ENCODE measurements around the gene RAB3D.

Gene RAB3D

DNA sequence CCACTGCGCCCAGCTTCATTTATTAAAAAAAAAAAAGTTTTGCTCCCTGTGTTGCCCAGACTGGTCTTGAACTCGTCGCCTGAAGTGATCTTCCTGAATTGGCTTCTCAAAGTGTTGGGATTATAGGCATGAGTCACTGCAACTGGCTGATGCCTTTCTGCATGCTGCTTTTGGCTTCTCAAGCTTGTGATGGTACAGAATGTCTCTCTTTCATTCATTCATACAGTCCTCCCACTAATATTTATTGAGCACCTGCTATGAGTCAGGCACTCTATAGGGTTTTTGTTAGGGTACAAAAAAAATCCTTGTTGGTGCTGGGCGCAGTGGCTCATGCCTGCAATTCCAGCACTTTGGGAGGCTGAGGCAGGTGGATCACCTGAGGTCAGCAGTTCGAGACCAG lies 34.5 kb downstream of the RAB3D start:
- Histone ChIP-seq H3K27me3 (no peaks in the 10 kb centered on the region), H3K36me3 (no peaks in the 10 kb centered on the region), H3K9me3 (no peaks in the 10 kb centered on the region), H3K4me1 (no peaks in the 10 kb centered on the region), H3K27ac (no peak overlapping the region), H3K9ac (no peak overlapping the region), H4K20me1 (no peaks in the 10 kb centered on the region), H3K4me2 (no peak overlapping the region), H3K4me3 (no peak overlapping the region)
- no peak for TF ChIP-seq Cebpa-rat (IDR thresholded peaks at IDR 0.05)

GRCh38 chr19:11300811-11301120 lies 38.7 kb downstream of the RAB3D start:
- Histone ChIP-seq H4K20me1 (no peaks in the 10 kb centered on the region), H3K36me3 (no peaks in the 10 kb centered on the region), H3K27ac (no peak overlapping the region), H3K27me3 (no peaks in the 10 kb centered on the region), H3K4me3 (no peak overlapping the region), H3K9ac (no peak overlapping the region), H3K4me2 (no peak overlapping the region), H3K9me3 (no peaks in the 10 kb centered on the region), H3K4me1 (no peaks in the 10 kb centered on the region)
- TF ChIP-seq Cebpa-rat (IDR thresholded peaks at IDR 0.05), result no peak

- Histone ChIP-seq H3K4me2 (no peak overlapping the region), H3K9me3 (no peaks in the 10 kb centered on the region), H3K27me3 (no peaks in the 10 kb centered on the region), H3K36me3 (no peaks in the 10 kb centered on the region), H3K4me1 (no peaks in the 10 kb centered on the region), H4K20me1 (no peaks in the 10 kb centered on the region), H3K27ac (no peak overlapping the region), H3K9ac (no peak overlapping the region), H3K4me3 (no peak overlapping the region)
- TF ChIP-seq Cebpa-rat (IDR thresholded peaks at IDR 0.05), result no peak
These were observed 39.3 kb downstream of the RAB3D start for GRCh38 chr19:11299946-11300810.

GRCh38 chr19:11296264-11296663 lies 43.2 kb downstream of the RAB3D start:
- no peak for TF ChIP-seq Cebpa-rat (IDR thresholded peaks at IDR 0.05)
- no peak overlapping the region for H3K27ac ChIP-seq
- H3K36me3 ChIP-seq, result no peaks in the 10 kb centered on the region
- no peaks in the 10 kb centered on the region for H3K9me3 ChIP-seq
- no peak overlapping the region for H3K9ac ChIP-seq
- no peaks in the 10 kb centered on the region for H3K27me3 ChIP-seq
- no peak overlapping the region for H3K4me2 ChIP-seq
- H4K20me1 ChIP-seq, result no peaks in the 10 kb centered on the region
- no peak overlapping the region for H3K4me3 ChIP-seq
- peaks cover 5% of the 10 kb centered on the region; the same call in 1 of the 2 replicates for H3K4me1 ChIP-seq

GRCh38 chr19:11295665-11296245 lies 43.7 kb downstream of the RAB3D start, which contains the start of gene TSPAN16:
Gene TSPAN16 (plus strand): TSS chr19:11296160. CDS start chr19:11296298, 138 bp downstream.
- Histone ChIP-seq H3K36me3 (no peaks in the 10 kb centered on the region), H3K9me3 (no peaks in the 10 kb centered on the region), H3K4me3 (no peak within 1 kb of the TSS), H3K27me3 (no peaks in the 10 kb centered on the region), H3K4me1 (peaks cover 5% of the 10 kb centered on the region; the same call in 1 of the 2 replicates), H4K20me1 (no peaks in the 10 kb centered on the region), H3K4me2 (no peak within 1 kb of the TSS), H3K9ac (no peak within 1 kb of the TSS), H3K27ac (no peak within 1 kb of the TSS)
- TF ChIP-seq Cebpa-rat (IDR thresholded peaks at IDR 0.05), result no peak

GRCh38 chr19:11295180-11295579 lies 44.3 kb downstream of the RAB3D start:
- no peak overlapping the region for H3K4me3 ChIP-seq
- peaks cover 5% of the 10 kb centered on the region; the same call in 1 of the 2 replicates for H3K4me1 ChIP-seq
- H3K36me3 ChIP-seq, result no peaks in the 10 kb centered on the region
- H3K27ac ChIP-seq, result no peak overlapping the region
- no peak overlapping the region for H3K4me2 ChIP-seq
- no peak for TF ChIP-seq Cebpa-rat (IDR thresholded peaks at IDR 0.05)
- H3K9ac ChIP-seq, result no peak overlapping the region
- no peaks in the 10 kb centered on the region for H4K20me1 ChIP-seq
- H3K27me3 ChIP-seq, result no peaks in the 10 kb centered on the region
- no peaks in the 10 kb centered on the region for H3K9me3 ChIP-seq

- Histone ChIP-seq H3K36me3 (no peaks in the 10 kb centered on the region), H3K9me3 (no peaks in the 10 kb centered on the region), H3K4me1 (peaks cover 5% of the 10 kb centered on the region; the same call in 1 of the 2 replicates), H3K27me3 (no peaks in the 10 kb centered on the region; the same call in 1 of the 2 replicates), H4K20me1 (no peaks in the 10 kb centered on the region), H3K4me3 (peak overlapping the region; percentile 14; the same call in 1 of the 2 replicates), H3K4me2 (peak overlapping the region; percentile 75), H3K9ac (no peak overlapping the region), H3K27ac (no peak overlapping the region)
- TF ChIP-seq Cebpa-rat (IDR thresholded peaks at IDR 0.05), result no peak
These were observed 45.7 kb downstream of the RAB3D start for GRCh38 chr19:11293433-11294389.

DNA sequence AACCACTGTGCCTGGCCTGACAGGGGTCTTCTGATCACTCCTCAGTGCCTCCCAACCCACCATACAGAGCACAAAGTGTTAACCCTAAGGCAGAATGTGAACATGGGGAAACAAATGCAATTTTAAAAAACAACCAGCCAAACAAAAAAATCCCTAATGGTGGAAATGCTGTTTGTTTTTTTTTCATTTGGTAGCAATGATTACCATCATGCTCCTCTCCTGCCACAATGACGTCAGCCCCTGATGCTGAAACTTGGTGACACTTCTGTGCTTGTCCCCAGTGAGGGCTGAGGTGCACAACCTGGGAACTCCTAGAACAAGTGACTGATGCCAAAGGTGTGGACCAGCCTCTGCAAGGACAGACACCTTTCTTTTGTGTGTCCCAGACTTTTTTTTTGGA lies 47.5 kb downstream of the RAB3D start:
- H3K27me3 ChIP-seq, result peaks cover 10% of the 10 kb centered on the region
- no peak overlapping the region for H3K9ac ChIP-seq
- H3K36me3 ChIP-seq, result no peaks in the 10 kb centered on the region
- H4K20me1 ChIP-seq, result no peaks in the 10 kb centered on the region
- no peak overlapping the region for H3K4me2 ChIP-seq
- no peak for TF ChIP-seq Cebpa-rat (IDR thresholded peaks at IDR 0.05)
- H3K9me3 ChIP-seq, result no peaks in the 10 kb centered on the region
- no peak overlapping the region for H3K27ac ChIP-seq
- H3K4me1 ChIP-seq, result peaks cover 5% of the 10 kb centered on the region; the same call in 1 of the 2 replicates
- no peak overlapping the region for H3K4me3 ChIP-seq

- no peaks in the 10 kb centered on the region for H4K20me1 ChIP-seq
- H3K27me3 ChIP-seq, result peaks cover 16% of the 10 kb centered on the region
- H3K27ac ChIP-seq, result no peak overlapping the region
- no peaks in the 10 kb centered on the region for H3K9me3 ChIP-seq
- H3K4me2 ChIP-seq, result no peak overlapping the region
- no peak for TF ChIP-seq Cebpa-rat (IDR thresholded peaks at IDR 0.05)
- no peak overlapping the region for H3K4me3 ChIP-seq
- H3K4me1 ChIP-seq, result peaks cover 5% of the 10 kb centered on the region; the same call in 1 of the 2 replicates
- H3K9ac ChIP-seq, result no peak overlapping the region
- no peaks in the 10 kb centered on the region for H3K36me3 ChIP-seq
These were observed 48.0 kb downstream of the RAB3D start for GRCh38 chr19:11291415-11291814.

Data from BLaER1 (cell line).